Measurements from ENCODE around the gene ADPGK. TPM values are rescaled to one million over a fixed set of nuclear protein-coding genes. Genes with fewer than 3 reads are reported as not detected.

Gene ADPGK
- total RNA-seq, 1 experiment from 2014 or later, result 54.8 TPM

DNA sequence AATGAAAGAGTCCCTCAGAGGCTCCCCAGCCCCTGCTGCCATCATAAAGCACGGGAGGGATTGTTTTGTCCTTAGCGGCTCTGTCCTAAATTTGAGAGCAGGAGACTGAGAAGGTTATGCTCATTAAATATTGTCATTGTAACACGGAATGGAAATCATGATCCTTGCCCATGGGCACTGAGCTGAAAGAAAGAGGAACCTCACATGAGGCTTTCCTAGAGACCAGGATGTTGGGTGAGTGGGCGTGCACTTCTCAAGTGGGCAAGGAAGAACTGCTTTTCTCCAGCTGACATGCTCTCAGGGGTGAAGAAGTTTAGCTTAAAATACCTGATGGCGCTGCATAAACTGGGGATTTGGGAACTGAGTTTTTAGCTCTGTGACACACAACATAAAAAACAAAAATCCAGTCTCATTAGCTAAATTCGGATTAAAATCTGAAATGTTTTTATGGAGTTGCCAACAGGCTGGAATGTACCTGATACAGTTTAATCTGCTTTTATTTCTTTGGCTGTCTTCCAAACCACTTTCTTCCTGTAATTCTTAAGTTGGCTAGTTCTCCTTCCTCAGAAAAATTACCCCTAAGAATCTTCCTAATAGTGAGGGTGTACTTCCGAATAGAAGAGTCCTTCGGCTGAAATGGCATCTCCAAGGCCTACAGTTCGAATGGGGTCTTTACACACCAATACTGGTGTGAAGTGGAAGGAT is 31.7 kb downstream of the ADPGK start:
- no peak overlapping the region for H3K14ac ChIP-seq (ENCODE audit: insufficient read depth, low read length)
- no peaks in the 10 kb centered on the region for H3K23me2 ChIP-seq (ENCODE audit: insufficient read length, low read depth, low read length, poor library complexity, severe bottlenecking)
- no peak overlapping the region for H4K91ac ChIP-seq (ENCODE audit: insufficient read length, low read depth, low read length)
- H3K23ac ChIP-seq (ENCODE audit: insufficient read length, low read depth, low read length), result no peak overlapping the region
- no peaks in the 10 kb centered on the region for H3K27me3 ChIP-seq (ENCODE audit: insufficient read depth, low read length)
- no peak overlapping the region for H2BK12ac ChIP-seq (ENCODE audit: insufficient read length, low read depth, low read length)
- H3K4ac ChIP-seq (ENCODE audit: low read depth, low read length), result no peak overlapping the region
- no peak overlapping the region for H2AK5ac ChIP-seq (ENCODE audit: insufficient read length, low read length)
- no peak overlapping the region for H3K27ac Mint-ChIP-seq
- WGBS (ENCODE audit: extremely low coverage, insufficient read length, low lambda C conversion rate), result no CpG with 5 or more reads among the region's 9 CpGs
- H3K36me3 Mint-ChIP-seq (ENCODE audit: insufficient read depth in 1 of 3, low read depth in 3 of 3), result peaks cover 5 to 51% (median 37%) of the 10 kb centered on the region in 3 experiments
- no peaks in the 10 kb centered on the region for H4K20me1 ChIP-seq (ENCODE audit: control insufficient read depth, insufficient read depth, insufficient read length)
- H3K4me1 ChIP-seq (ENCODE audit: insufficient read depth, low read length), result no peaks in the 10 kb centered on the region
- H4K5ac ChIP-seq (ENCODE audit: insufficient read length, low read depth, low read length), result no peak overlapping the region
- H2BK5ac ChIP-seq (ENCODE audit: insufficient read length, low read length), result no peak overlapping the region
- no peak overlapping the region for H2BK15ac ChIP-seq (ENCODE audit: low read depth, low read length)
- H3K9ac ChIP-seq (ENCODE audit: extremely low read depth, insufficient read length, low read length), result no peak overlapping the region
- H3K9me3 ChIP-seq (ENCODE audit: control insufficient read depth, low read depth, low read length), result no peaks in the 10 kb centered on the region
- H3K27ac ChIP-seq (ENCODE audit: insufficient read length, low read depth, low read length), result no peak overlapping the region
- no peak overlapping the region for H2AFZ ChIP-seq (ENCODE audit: low read length)
- no peak overlapping the region for H3K4me2 ChIP-seq (ENCODE audit: insufficient read depth, insufficient read length, low read length)
- no peak overlapping the region for H3K56ac ChIP-seq (ENCODE audit: insufficient read length, low read depth, low read length)
- DNase-seq, result no peak
- peaks cover 2% of the 10 kb centered on the region in 2 experiments; a peak in 2 of 5 replicates for H3K9me3 Mint-ChIP-seq
- TF ChIP-seq, protein P1, sequence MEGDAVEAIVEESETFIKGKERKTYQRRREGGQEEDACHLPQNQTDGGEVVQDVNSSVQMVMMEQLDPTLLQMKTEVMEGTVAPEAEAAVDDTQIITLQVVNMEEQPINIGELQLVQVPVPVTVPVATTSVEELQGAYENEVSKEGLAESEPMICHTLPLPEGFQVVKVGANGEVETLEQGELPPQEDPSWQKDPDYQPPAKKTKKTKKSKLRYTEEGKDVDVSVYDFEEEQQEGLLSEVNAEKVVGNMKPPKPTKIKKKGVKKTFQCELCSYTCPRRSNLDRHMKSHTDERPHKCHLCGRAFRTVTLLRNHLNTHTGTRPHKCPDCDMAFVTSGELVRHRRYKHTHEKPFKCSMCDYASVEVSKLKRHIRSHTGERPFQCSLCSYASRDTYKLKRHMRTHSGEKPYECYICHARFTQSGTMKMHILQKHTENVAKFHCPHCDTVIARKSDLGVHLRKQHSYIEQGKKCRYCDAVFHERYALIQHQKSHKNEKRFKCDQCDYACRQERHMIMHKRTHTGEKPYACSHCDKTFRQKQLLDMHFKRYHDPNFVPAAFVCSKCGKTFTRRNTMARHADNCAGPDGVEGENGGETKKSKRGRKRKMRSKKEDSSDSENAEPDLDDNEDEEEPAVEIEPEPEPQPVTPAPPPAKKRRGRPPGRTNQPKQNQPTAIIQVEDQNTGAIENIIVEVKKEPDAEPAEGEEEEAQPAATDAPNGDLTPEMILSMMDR (conservative IDR thresholded peaks at IDR 0.05), result no peak
- H2BK120ac ChIP-seq (ENCODE audit: low read depth, low read length, poor library complexity, severe bottlenecking), result no peak overlapping the region
- H3K79me1 ChIP-seq (ENCODE audit: insufficient read depth, low read depth, low read length, poor library complexity, severe bottlenecking), result no peaks in the 10 kb centered on the region
- H3K4me1 Mint-ChIP-seq, result no peaks in the 10 kb centered on the region
- H3K18ac ChIP-seq (ENCODE audit: insufficient read length, low read depth, low read length), result no peak overlapping the region
- no peak overlapping the region for H2BK20ac ChIP-seq (ENCODE audit: low read depth, low read length, poor library complexity, severe bottlenecking)
- no peak overlapping the region for H3K4me3 Mint-ChIP-seq
- no peaks in the 10 kb centered on the region; the same call in 1 of the 2 replicates for H3K79me2 ChIP-seq (ENCODE audit: insufficient read depth, low read length)
- no peak overlapping the region for H4K8ac ChIP-seq (replicated peaks; ENCODE audit: insufficient read length, low read depth, low read length)
- H3T11ph ChIP-seq (ENCODE audit: low read length), result no peak overlapping the region
- H3K27me3 Mint-ChIP-seq (ENCODE audit: low read depth), result no peaks in the 10 kb centered on the region
